ENCODE results near the gene PTPRD. TPM values are rescaled to one million over a fixed set of nuclear protein-coding genes. Genes with fewer than 3 reads are reported as not detected.
A peak's percentile ranks its signal among the peaks of the same experiment; 100 is the strongest.

Gene PTPRD
- total RNA-seq, 1 donor from 2014 or later, result 15.6 TPM

- DNase-seq, result no peak
- Histone ChIP-seq H3K9me3 (replicated peaks) (no peaks in the 10 kb centered on the region), H3K4me1 (no peaks in the 10 kb centered on the region), H3K4me3 (no peak overlapping the region), H3K27me3 (ENCODE audit: low read depth) (no peaks in the 10 kb centered on the region), H3K27ac (replicated peaks) (no peak overlapping the region), H3K36me3 (no peaks in the 10 kb centered on the region)
- no peak for TF ChIP-seq CTCF (IDR thresholded peaks at IDR 0.05; ENCODE audit: borderline replicate concordance)
- intact Hi-C loops (cut with micrococcal nuclease), result no loop called here
These were observed 330.7 kb downstream of the PTPRD start for GRCh38 chr9:10282084-10282483.

- DNase-seq, result no peak
- no peak overlapping the region for H3K27ac ChIP-seq (replicated peaks)
- no peaks in the 10 kb centered on the region for H3K9me3 ChIP-seq (replicated peaks)
- intact Hi-C loops (cut with micrococcal nuclease), result no loop called here
- no peaks in the 10 kb centered on the region for H3K27me3 ChIP-seq (ENCODE audit: low read depth)
- H3K4me1 ChIP-seq, result peaks cover 12% of the 10 kb centered on the region
- no peak overlapping the region for H3K4me3 ChIP-seq
- H3K36me3 ChIP-seq, result no peaks in the 10 kb centered on the region
- no peak for TF ChIP-seq CTCF (IDR thresholded peaks at IDR 0.05; ENCODE audit: borderline replicate concordance)
These were observed 337.8 kb downstream of the PTPRD start for GRCh38 chr9:10274988-10275387.

GRCh38 chr9:10274175-10274574, 338.6 kb downstream of the PTPRD start:
- H3K27ac ChIP-seq (replicated peaks), result peak overlapping the region; percentile 2
- H3K27me3 ChIP-seq (ENCODE audit: low read depth), result no peaks in the 10 kb centered on the region
- no peak for DNase-seq
- intact Hi-C loops (cut with micrococcal nuclease), result no loop called here
- no peaks in the 10 kb centered on the region for H3K9me3 ChIP-seq (replicated peaks)
- H3K36me3 ChIP-seq, result no peaks in the 10 kb centered on the region
- H3K4me3 ChIP-seq, result no peak overlapping the region
- no peak for TF ChIP-seq CTCF (IDR thresholded peaks at IDR 0.05; ENCODE audit: borderline replicate concordance)
- peaks cover 12% of the 10 kb centered on the region for H3K4me1 ChIP-seq

- H3K9me3 ChIP-seq (replicated peaks), result no peaks in the 10 kb centered on the region
- H3K36me3 ChIP-seq, result no peaks in the 10 kb centered on the region
- no peak for TF ChIP-seq CTCF (IDR thresholded peaks at IDR 0.05; ENCODE audit: borderline replicate concordance)
- H3K4me3 ChIP-seq, result no peak overlapping the region
- DNase-seq, result no peak
- peaks cover 16% of the 10 kb centered on the region for H3K4me1 ChIP-seq
- H3K27me3 ChIP-seq (ENCODE audit: low read depth), result no peaks in the 10 kb centered on the region
- intact Hi-C loops (cut with micrococcal nuclease), result no loop called here
- H3K27ac ChIP-seq (replicated peaks), result no peak overlapping the region
These were observed 340.0 kb downstream of the PTPRD start for GRCh38 chr9:10272830-10273229.

GRCh38 chr9:10268531-10269485, 344.0 kb downstream of the PTPRD start:
- Histone ChIP-seq H3K36me3 (no peaks in the 10 kb centered on the region), H3K4me3 (no peak overlapping the region), H3K27me3 (ENCODE audit: low read depth) (no peaks in the 10 kb centered on the region), H3K27ac (replicated peaks) (peak overlapping the region; percentile 26), H3K4me1 (peaks cover 10% of the 10 kb centered on the region), H3K9me3 (replicated peaks) (peaks cover 3% of the 10 kb centered on the region)
- intact Hi-C loops (cut with micrococcal nuclease), result loop anchor here (5.0 kb wide), 1 partner anchor 207 kb away; no protein-coding TSS in a partner anchor
- TF ChIP-seq CTCF (IDR thresholded peaks at IDR 0.05; ENCODE audit: borderline replicate concordance), result peak; percentile 63
- no peak for DNase-seq
